Muscle of arm (tissue), 14 donors: ENCODE data around the gene TMEM52B. TPM values are rescaled to one million over a fixed set of nuclear protein-coding genes. Genes with fewer than 3 reads are reported as not detected.

ENCODE experiments used
- DNase-seq: peaks from one replicate; pipeline ENCODE4 v3.0.0-alpha.2; 2013
- long read RNA-seq, 11 donors: transcript quantifications; one replicate each; lab custom pipeline, GENCODE V29; 2026
- polyA plus RNA-seq, 12 donors: library from polyadenylated mRNA; unstranded; fragments of 120-200 nt; gene quantifications; one replicate each; pipeline ENCODE4 v1.2.1, GENCODE V29; 2013; ENCODE audit not compliant: insufficient read length in 12 of 12

Gene TMEM52B
- polyA plus RNA-seq: under 1 TPM in 9 of 12 donors, not detected in 3; 0.04 to 0.96 (median 0.26) TPM
- long read RNA-seq, donor 1, partial matches to known transcripts: 0 of 1 reads
- long read RNA-seq, donor 1, other reads (novel, unspliced or antisense): 0 of 1 reads
- long read RNA-seq, donor 2: 0 reads
- long read RNA-seq, donor 3: 0 reads
- long read RNA-seq, donor 4: 0 reads
- long read RNA-seq, donor 5: 0 reads
- long read RNA-seq, donor 6: 0 reads
- long read RNA-seq, donor 7: 0 reads
- long read RNA-seq, donor 8: 0 reads
- long read RNA-seq, donor 9: 0 reads
- long read RNA-seq, donor 10: 0 reads
- long read RNA-seq, donor 11: 0 reads

- no peak for DNase-seq
Observed at GRCh38 chr12:10178821-10179220, at the start of gene TMEM52B. Gene TMEM52B, plus strand, starts transcription at chr12:10179032. Its CDS starts 543 bp downstream, at chr12:10179575.

- no peak for DNase-seq
Observed at GRCh38 chr12:10130042-10130441, 48.8 kb upstream of the TMEM52B start, which contains the start of gene CLEC7A. Gene CLEC7A, minus strand, starts transcription at chr12:10130199. Its CDS starts 117 bp downstream, at chr12:10130082.

- no peak for DNase-seq
Observed at GRCh38 chr12:10131111-10131690, 47.6 kb upstream of the TMEM52B start.

- no peak for DNase-seq
Observed at GRCh38 chr12:10132850-10133370, 45.9 kb upstream of the TMEM52B start.

- no peak for DNase-seq
Observed at GRCh38 chr12:10135126-10135525, 43.7 kb upstream of the TMEM52B start.

GRCh38 chr12:10136637-10137205 is 42.1 kb upstream of the TMEM52B start:
- DNase-seq: no peak

GRCh38 chr12:10140001-10140400 is 38.8 kb upstream of the TMEM52B start:
- peak; percentile 54 for DNase-seq

- DNase-seq: no peak
Observed at GRCh38 chr12:10142976-10143589, 35.7 kb upstream of the TMEM52B start.

GRCh38 chr12:10147714-10148403 is 31.0 kb upstream of the TMEM52B start:
- no peak for DNase-seq

- no peak for DNase-seq
Observed at GRCh38 chr12:10151621-10152020, 27.2 kb upstream of the TMEM52B start.

GRCh38 chr12:10153271-10154144 is 25.3 kb upstream of the TMEM52B start:
- peak; percentile 82 for DNase-seq

- DNase-seq: no peak
Observed at GRCh38 chr12:10154145-10154496, 24.7 kb upstream of the TMEM52B start.

- no peak for DNase-seq
Observed at GRCh38 chr12:10155966-10156365, 22.9 kb upstream of the TMEM52B start.

- no peak for DNase-seq
Observed at GRCh38 chr12:10158406-10158805, 20.4 kb upstream of the TMEM52B start.

- DNase-seq: no peak
Observed at GRCh38 chr12:10159280-10159679, 19.6 kb upstream of the TMEM52B start.

GRCh38 chr12:10160617-10161385 is 18.0 kb upstream of the TMEM52B start:
- DNase-seq: no peak

- DNase-seq: no peak
Observed at GRCh38 chr12:10163084-10163483, 15.7 kb upstream of the TMEM52B start.

- no peak for DNase-seq
Observed at GRCh38 chr12:10165421-10165820, 13.4 kb upstream of the TMEM52B start.

GRCh38 chr12:10167599-10167998 is 11.2 kb upstream of the TMEM52B start:
- no peak for DNase-seq

- no peak for DNase-seq
Observed at GRCh38 chr12:10169104-10169503, 9.7 kb upstream of the TMEM52B start.
